Upper lobe of right lung (tissue), 1 donor: ENCODE data around the gene KRTAP13-1. TPM values are rescaled to one million over a fixed set of nuclear protein-coding genes. Genes with fewer than 3 reads are reported as not detected.

ENCODE experiments used
- ATAC-seq: fragments of 200-7000 bp; cut with Tn5 transposase; one replicate; pipeline ENCODE4 v1.9.1; 2020; ENCODE audit warnings: mild to moderate bottlenecking, moderate library complexity
- DNase-seq: peaks from one replicate; pipeline ENCODE4 v3.0.0-alpha.2; 2020
- H3K27ac ChIP-seq: fragments of 200-600 bp; one replicate; pipeline ENCODE4 v1.8.0; 2022
- H3K27me3 ChIP-seq: fragments of 200-600 bp; one replicate; pipeline ENCODE4 v1.8.0; 2022; ENCODE audit warnings: mild to moderate bottlenecking
- H3K36me3 ChIP-seq: fragments of 200-600 bp; one replicate; pipeline ENCODE4 v1.8.0; 2022
- H3K4me1 ChIP-seq: fragments of 200-600 bp; one replicate; pipeline ENCODE4 v1.8.0; 2022
- H3K4me3 ChIP-seq: fragments of 200-600 bp; one replicate; pipeline ENCODE4 v1.8.0; 2022; ENCODE audit warnings: mild to moderate bottlenecking
- H3K9me3 ChIP-seq: fragments of 200-600 bp; one replicate; pipeline ENCODE4 v1.8.0; 2022
- intact Hi-C: fragments of 100-400 bp; cut with DNase I; formaldehyde crosslinking; loops from one replicate; pipeline ENCODE4 v1.11.0; 2022
- total RNA-seq: library from RNA; stranded (reverse); fragmentation: NEBNext Ultra II Directional; extraction: Animal tissue kit (Norgen Biotek cat#: 25700); gene quantifications from one replicate; pipeline ENCODE4 v1.2.1, GENCODE V29; 2021
- TF ChIP-seq, protein P1 (sequence below): fragments of 200-600 bp; IDR thresholded peaks from one replicate; pipeline ENCODE4 v1.8.0; 2022; ENCODE audit warnings: antibody characterized with exemption
- donor health status: DM: no; HTN: yes; CAD: no; lungs with severe emphysema.

The KRTAP13-1 gene
- total RNA-seq, 1 donor from 2014 or later: not detected

DNA sequence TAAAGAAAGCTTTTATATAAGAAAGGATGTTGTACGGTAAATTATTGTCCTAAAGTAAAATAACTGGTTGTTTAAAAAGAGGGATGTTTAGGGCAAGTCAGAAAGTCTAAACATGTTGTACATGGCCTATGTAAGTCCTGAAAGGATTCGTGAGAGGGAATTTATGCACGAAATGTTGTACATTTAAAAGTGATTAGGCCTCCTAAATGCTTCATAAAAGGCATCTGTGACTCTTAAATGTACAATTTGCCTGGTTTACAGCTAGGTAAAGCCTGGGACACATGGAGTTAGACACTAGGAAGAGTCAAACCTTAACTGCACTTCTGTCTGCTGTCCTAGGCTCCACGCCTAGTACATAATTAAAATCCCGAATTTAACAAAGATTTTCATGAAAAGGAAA, 20.2 kb downstream of the KRTAP13-1 start:
- intact Hi-C loops: no loop called here
- H3K9me3 ChIP-seq: no peaks in the 10 kb centered on the region
- H3K27me3 ChIP-seq: no peaks in the 10 kb centered on the region
- DNase-seq: no peak
- no peak for ATAC-seq
- no peaks in the 10 kb centered on the region for H3K4me1 ChIP-seq
- no peak overlapping the region for H3K27ac ChIP-seq
- TF ChIP-seq, protein P1, sequence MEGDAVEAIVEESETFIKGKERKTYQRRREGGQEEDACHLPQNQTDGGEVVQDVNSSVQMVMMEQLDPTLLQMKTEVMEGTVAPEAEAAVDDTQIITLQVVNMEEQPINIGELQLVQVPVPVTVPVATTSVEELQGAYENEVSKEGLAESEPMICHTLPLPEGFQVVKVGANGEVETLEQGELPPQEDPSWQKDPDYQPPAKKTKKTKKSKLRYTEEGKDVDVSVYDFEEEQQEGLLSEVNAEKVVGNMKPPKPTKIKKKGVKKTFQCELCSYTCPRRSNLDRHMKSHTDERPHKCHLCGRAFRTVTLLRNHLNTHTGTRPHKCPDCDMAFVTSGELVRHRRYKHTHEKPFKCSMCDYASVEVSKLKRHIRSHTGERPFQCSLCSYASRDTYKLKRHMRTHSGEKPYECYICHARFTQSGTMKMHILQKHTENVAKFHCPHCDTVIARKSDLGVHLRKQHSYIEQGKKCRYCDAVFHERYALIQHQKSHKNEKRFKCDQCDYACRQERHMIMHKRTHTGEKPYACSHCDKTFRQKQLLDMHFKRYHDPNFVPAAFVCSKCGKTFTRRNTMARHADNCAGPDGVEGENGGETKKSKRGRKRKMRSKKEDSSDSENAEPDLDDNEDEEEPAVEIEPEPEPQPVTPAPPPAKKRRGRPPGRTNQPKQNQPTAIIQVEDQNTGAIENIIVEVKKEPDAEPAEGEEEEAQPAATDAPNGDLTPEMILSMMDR: no peak
- no peaks in the 10 kb centered on the region for H3K36me3 ChIP-seq
- H3K4me3 ChIP-seq: no peak overlapping the region

DNA sequence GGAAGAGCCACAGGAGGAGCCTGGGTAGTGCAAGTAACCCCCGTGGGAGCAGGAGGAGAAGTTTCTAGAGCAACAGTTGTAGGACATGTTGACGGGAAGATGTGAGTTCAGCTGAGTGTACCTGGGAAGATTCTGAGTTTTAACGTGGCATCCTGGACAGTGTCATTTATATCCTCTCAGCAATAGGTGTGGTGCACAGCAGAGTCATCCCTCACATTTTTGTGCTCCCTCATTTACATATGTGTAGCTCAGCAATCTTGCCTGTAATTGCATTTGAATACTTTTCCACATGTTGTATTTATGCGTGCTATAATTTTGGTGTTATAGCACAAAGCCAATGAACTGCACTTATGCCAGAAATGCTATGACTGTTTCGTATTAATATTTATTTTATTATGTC, 30.0 kb downstream of the KRTAP13-1 start, which contains the start of gene KRTAP13-3:
KRTAP13-3 (minus strand) TSS at position 101 of the 400 bp plus-strand sequence; CDS start at position 87, 14 bp downstream.
- no peak for ATAC-seq

DNA sequence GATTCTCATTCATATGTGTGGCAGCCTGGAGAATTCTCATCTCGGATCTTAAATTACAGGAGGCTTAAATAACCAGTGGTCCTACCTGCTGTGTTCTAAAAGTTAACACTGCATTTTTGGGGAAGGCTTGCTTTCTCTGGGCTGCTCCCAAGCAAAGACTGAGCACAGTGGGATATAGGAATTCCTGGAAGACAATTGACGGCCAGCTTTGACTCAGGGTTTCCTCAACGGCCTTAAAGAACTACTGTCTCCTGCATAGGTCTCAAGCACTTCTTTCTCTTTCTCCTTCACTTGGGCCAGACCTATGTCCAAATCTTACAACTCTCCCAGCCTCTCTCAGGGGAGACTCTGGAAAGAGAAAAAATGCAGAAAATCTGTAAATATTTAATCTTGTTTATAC, 30.9 kb downstream of the KRTAP13-1 start:
- no peaks in the 10 kb centered on the region for H3K4me1 ChIP-seq
- H3K36me3 ChIP-seq: no peaks in the 10 kb centered on the region
- H3K27ac ChIP-seq: no peak overlapping the region
- intact Hi-C loops: no loop called here
- TF ChIP-seq, protein P1: no peak
- DNase-seq (no peak), ATAC-seq (no peak)
- no peaks in the 10 kb centered on the region for H3K27me3 ChIP-seq
- H3K4me3 ChIP-seq: no peak overlapping the region
- H3K9me3 ChIP-seq: no peaks in the 10 kb centered on the region

More for the DNA sequence above, 30.0 kb downstream of the KRTAP13-1 start, which contains the start of gene KRTAP13-3:
- Histone ChIP-seq H3K36me3 (no peaks in the 10 kb centered on the region), H3K9me3 (no peaks in the 10 kb centered on the region), H3K4me1 (no peaks in the 10 kb centered on the region), H3K4me3 (no peak within 1 kb of the TSS), H3K27me3 (no peaks in the 10 kb centered on the region), H3K27ac (no peak within 1 kb of the TSS)
- TF ChIP-seq, protein P1: no peak
- intact Hi-C loops: no loop called here
- no peak for DNase-seq

DNA sequence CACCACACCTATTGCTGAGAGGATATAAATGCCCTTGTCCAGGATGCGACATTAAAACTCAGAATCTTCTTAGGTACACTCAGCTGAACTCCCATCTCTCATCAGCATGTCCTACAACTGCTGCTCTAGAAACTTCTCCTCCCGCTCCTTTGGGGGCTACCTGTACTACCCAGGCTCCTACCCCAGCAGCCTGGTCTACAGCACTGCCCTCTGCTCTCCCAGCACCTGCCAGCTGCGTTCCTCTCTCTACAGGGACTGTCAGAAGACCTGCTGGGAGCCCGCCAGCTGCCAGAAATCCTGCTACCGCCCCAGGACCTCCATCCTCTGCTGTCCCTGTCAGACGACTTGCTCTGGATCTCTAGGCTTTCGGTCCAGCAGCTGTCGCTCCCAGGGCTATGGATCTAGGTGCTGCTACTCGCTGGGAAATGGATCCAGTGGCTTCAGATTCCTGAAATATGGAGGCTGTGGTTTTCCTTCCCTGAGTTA, 34.4 kb downstream of the KRTAP13-1 start, which contains the start of gene KRTAP13-4:
KRTAP13-4 (plus strand) TSS at position 51 of the 486 bp plus-strand sequence; CDS start at position 107, 56 bp downstream.
- TF ChIP-seq, protein P1: no peak
- no peak for ATAC-seq
- intact Hi-C loops: no loop called here

DNA sequence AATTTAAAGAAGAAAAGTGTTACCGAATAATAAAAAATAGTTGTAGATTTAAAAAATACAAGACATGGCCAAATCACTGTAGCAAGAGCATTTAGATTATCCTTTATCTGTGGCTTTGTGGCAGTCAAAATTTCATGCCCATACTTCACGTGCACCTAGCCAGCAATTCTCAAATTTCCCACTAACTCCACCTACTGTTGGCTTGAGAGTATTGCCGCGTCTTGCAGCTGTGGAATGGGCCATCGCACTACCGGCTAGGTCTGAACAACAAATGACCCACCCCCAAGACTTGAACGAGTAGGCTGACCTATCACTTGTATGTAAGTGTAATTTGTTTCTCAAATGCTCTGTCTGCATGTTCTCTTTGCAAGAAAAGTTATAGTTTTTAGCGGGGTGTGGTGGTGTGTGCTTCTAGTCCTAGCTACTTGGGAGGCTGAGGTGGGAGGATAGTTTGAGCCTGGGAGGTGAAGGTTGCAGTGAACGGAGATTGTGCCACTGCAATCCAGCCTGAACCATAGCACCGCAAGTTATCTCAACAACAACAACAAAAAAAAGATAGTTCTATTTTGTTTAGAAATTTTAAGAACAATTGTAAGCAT, 38.3 kb downstream of the KRTAP13-1 start:
- Histone ChIP-seq H3K9me3 (no peaks in the 10 kb centered on the region), H3K4me1 (no peaks in the 10 kb centered on the region), H3K4me3 (no peak overlapping the region), H3K36me3 (no peaks in the 10 kb centered on the region), H3K27me3 (no peaks in the 10 kb centered on the region), H3K27ac (no peak overlapping the region)
- TF ChIP-seq, protein P1: peak; percentile 59
- DNase-seq: no peak
- intact Hi-C loops: no loop called here
- peak; percentile 85 for ATAC-seq

More for the DNA sequence above, 34.4 kb downstream of the KRTAP13-1 start, which contains the start of gene KRTAP13-4:
- DNase-seq: peak; percentile 57
- Histone ChIP-seq H3K4me3 (no peak within 1 kb of the TSS), H3K27ac (no peak within 1 kb of the TSS), H3K36me3 (no peaks in the 10 kb centered on the region), H3K9me3 (no peaks in the 10 kb centered on the region), H3K27me3 (no peaks in the 10 kb centered on the region), H3K4me1 (no peaks in the 10 kb centered on the region)
